Measurements from ENCODE around the gene HNRNPR. TPM values are rescaled to one million over a fixed set of nuclear protein-coding genes. Genes with fewer than 3 reads are reported as not detected.

HNRNPR gene
- total and polyA plus RNA-seq, 7 donors: 59.3 to 89.2 (median 65.7) TPM

DNA sequence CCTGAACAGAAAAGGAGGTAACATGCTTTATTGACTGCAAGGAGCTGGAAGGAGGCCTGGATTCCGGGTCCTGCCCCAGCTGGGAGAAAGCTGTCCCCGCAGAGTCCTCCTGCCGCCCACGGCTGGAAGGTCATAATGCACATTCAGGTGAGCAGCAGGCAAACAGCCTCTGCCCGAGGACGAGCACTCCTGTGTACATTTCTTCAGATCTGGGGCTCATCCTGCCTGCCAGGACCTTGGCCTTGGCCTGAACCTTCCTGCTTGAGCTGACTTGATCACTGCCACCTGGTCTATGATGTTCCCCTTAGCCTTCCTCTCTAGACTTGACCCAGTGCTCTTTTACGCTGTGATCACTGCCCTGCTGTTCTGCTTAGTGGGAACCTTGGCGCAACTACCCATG lies 43.4 kb upstream of the HNRNPR start:
- Histone ChIP-seq H3K4me3 (no peak overlapping the region), H3K4me1 (peaks cover 0 to 11% (median 5%) of the 10 kb centered on the region in 4 donors), H3K27me3 (no peaks in the 10 kb centered on the region), H3K36me3 (peaks cover 0 to 24% (median 2%) of the 10 kb centered on the region in 4 donors), H3K27ac (no peak overlapping the region), H3K9me3 (no peaks in the 10 kb centered on the region)
- DNase-seq: no peak
- TF ChIP-seq EP300 (IDR thresholded peaks at IDR 0.05): no peak
- TF ChIP-seq POLR2A (IDR thresholded peaks at IDR 0.05): no peak
- TF ChIP-seq, protein P1, sequence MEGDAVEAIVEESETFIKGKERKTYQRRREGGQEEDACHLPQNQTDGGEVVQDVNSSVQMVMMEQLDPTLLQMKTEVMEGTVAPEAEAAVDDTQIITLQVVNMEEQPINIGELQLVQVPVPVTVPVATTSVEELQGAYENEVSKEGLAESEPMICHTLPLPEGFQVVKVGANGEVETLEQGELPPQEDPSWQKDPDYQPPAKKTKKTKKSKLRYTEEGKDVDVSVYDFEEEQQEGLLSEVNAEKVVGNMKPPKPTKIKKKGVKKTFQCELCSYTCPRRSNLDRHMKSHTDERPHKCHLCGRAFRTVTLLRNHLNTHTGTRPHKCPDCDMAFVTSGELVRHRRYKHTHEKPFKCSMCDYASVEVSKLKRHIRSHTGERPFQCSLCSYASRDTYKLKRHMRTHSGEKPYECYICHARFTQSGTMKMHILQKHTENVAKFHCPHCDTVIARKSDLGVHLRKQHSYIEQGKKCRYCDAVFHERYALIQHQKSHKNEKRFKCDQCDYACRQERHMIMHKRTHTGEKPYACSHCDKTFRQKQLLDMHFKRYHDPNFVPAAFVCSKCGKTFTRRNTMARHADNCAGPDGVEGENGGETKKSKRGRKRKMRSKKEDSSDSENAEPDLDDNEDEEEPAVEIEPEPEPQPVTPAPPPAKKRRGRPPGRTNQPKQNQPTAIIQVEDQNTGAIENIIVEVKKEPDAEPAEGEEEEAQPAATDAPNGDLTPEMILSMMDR (IDR thresholded peaks at IDR 0.05): no peak
- TF ChIP-seq POLR2AphosphoS5 (IDR thresholded peaks at IDR 0.05): no peak
- intact Hi-C loops (cut with DNase I): no loop called here
- 87 to 92% methylated on average over 8 of the region's 8 CpGs for WGBS, 2 donors

DNA sequence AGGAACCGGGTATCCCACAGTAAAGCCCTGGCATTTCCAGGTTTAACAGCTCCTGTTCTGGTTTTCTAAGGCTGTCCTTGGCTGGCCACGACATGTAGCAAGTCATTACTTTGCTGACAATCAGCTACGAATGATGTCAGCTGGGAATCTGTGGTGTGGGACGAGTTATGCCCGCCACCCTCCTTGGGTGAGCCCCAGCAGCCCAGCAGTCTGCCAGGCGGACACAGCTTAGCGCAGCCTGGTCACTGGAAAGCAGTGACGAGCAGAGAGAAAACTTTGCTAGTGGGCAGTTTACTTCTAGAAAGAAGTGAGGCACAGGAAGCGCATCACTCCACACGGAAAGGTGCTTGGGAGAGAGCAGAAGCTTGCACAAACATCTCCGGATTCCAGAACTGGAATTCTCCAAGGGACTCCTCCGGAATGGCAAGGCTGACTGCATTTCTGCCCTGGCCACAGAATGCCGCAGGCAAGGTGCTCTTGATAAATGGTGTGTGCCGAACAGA lies 41.1 kb upstream of the HNRNPR start:
- no peaks in the 10 kb centered on the region for H3K9me3 ChIP-seq
- DNase-seq: peak; percentile 18
- WGBS, 2 donors: 89 to 94% methylated on average over 14 of the region's 14 CpGs
- TF ChIP-seq, protein P1 (IDR thresholded peaks at IDR 0.05): no peak
- no peak for TF ChIP-seq POLR2A (IDR thresholded peaks at IDR 0.05)
- TF ChIP-seq POLR2AphosphoS5 (IDR thresholded peaks at IDR 0.05): no peak
- TF ChIP-seq EP300 (IDR thresholded peaks at IDR 0.05): no peak
- peak overlapping the region in 2 of 4 donors; percentile 13 to 28 for H3K27ac ChIP-seq
- peaks cover 0 to 11% (median 5%) of the 10 kb centered on the region in 4 donors for H3K4me1 ChIP-seq
- no peaks in the 10 kb centered on the region for H3K27me3 ChIP-seq
- intact Hi-C loops (cut with DNase I): no loop called here
- H3K4me3 ChIP-seq: no peak overlapping the region
- peaks cover 0 to 37% (median 2%) of the 10 kb centered on the region in 4 donors for H3K36me3 ChIP-seq

DNA sequence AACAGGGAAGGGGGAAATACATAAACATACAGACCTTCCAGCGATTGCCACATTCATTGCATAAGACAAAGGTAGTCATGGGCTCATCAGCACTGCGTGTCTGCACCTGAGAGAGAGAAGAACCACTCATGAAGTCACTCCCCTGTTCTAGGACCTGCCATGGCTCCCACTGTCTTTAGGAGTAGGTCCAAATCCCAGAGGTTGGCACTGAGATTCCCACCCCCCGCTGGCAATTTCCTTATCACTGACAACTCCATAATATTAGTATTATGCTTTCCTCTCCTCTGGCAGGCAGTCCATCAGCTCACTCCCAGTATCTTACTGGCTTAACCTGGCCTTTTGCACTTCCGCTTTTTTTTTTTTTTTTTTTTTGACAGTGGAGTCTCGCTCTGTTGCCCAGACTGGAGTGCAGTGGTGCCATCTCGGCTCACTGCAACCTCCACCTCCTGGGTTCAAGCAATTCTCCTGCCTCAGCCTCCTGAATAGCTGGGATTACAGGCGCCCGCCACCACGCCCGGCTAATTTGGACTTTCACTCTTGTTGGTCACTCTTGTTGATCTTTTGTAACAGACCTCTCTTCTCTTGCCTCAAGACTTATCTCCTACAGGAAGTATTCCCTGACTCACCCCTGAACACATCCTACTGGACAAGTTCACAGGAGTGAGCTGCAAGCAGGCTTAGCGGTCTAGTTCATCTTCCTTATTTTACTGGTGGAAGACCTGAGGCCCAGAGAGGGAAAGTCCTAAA lies 40.4 kb upstream of the HNRNPR start:
- no peaks in the 10 kb centered on the region for H3K9me3 ChIP-seq
- WGBS, 2 donors: 73 to 81% methylated on average over 11 of the region's 11 CpGs
- peak; percentile 4 for DNase-seq

DNA sequence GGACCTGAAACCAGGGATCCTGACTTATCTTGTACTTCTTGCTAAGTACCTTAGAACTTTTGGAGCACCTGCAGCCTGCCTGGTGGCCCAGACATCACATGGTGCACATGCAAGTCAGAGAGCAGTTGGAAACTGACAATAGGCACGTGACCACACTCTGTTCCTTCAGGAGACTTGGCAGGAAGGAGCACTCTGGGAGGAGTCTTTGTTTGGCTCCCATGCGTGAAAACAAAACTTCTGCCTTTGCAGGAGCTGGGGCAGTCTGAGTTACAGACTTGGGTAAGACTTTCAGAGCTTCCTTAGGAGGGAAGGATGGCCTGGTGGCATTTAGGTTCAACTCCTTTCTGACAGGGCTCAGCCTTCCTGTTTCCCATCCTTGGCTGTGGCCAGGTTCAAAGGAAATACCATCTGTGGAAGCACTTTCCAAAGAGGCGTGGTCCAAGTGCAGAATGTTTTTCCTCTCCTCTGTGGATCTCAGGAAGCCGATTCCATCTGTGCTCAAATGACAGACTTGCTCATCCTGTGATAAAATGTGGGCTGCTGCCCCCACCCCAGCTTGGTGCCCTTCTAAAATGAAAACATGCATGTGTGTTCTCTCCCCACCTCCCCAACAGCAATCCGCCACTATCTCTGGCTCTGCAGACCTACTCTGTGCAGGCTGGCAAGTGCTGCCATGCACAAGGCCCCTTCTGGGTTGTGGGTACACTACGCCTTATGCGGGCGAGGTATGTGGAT lies 39.7 kb upstream of the HNRNPR start:
- peak; percentile 78 for DNase-seq
- Histone ChIP-seq H3K36me3 (peaks cover 0 to 37% (median 2%) of the 10 kb centered on the region in 4 donors), H3K9me3 (no peaks in the 10 kb centered on the region), H3K4me3 (no peak overlapping the region), H3K4me1 (peaks cover 0 to 11% (median 6%) of the 10 kb centered on the region in 4 donors), H3K27ac (peak overlapping the region; percentile 7 to 57 (median 32)), H3K27me3 (no peaks in the 10 kb centered on the region)
- intact Hi-C loops (cut with DNase I): no loop called here
- WGBS, 2 donors: 79 to 86% methylated on average over 8 of the region's 8 CpGs
- TF ChIP-seq EP300 (IDR thresholded peaks at IDR 0.05): no peak
- TF ChIP-seq POLR2A (IDR thresholded peaks at IDR 0.05): no peak
- TF ChIP-seq, protein P1 (IDR thresholded peaks at IDR 0.05): no peak
- no peak for TF ChIP-seq POLR2AphosphoS5 (IDR thresholded peaks at IDR 0.05)

More for the DNA sequence above, 40.4 kb upstream of the HNRNPR start:
- Histone ChIP-seq H3K27ac (peak overlapping the region in 3 of 4 donors; percentile 28 to 57 (median 35)), H3K36me3 (peaks cover 0 to 37% (median 2%) of the 10 kb centered on the region in 4 donors), H3K27me3 (no peaks in the 10 kb centered on the region), H3K4me3 (no peak overlapping the region), H3K4me1 (peaks cover 0 to 11% (median 5%) of the 10 kb centered on the region in 4 donors)
- intact Hi-C loops (cut with DNase I): no loop called here
- TF ChIP-seq POLR2A (IDR thresholded peaks at IDR 0.05): no peak
- TF ChIP-seq, protein P1 (IDR thresholded peaks at IDR 0.05): no peak
- no peak for TF ChIP-seq POLR2AphosphoS5 (IDR thresholded peaks at IDR 0.05)
- no peak for TF ChIP-seq EP300 (IDR thresholded peaks at IDR 0.05)

Measured in sigmoid colon (tissue), 7 donors.